GM11168 (cell line): ENCODE data around the gene RUNX1.

Experiments used
- in situ Hi-C: fragments of 300-500 bp; cut with MboI; formaldehyde crosslinking; loops from one replicate; pipeline ENCODE4 v1.12.0; 2022; ENCODE audit warnings: low sequenced_read_pairs; ENCODE audit not compliant: unreplicated experiment

RUNX1 gene

GRCh38 chr21:34844924-34845238, 204.2 kb downstream of the RUNX1 start:
- in situ Hi-C loops, result no loop called here

- in situ Hi-C loops, result no loop called here
Measured at GRCh38 chr21:34844013-34844923, 204.8 kb downstream of the RUNX1 start.

DNA sequence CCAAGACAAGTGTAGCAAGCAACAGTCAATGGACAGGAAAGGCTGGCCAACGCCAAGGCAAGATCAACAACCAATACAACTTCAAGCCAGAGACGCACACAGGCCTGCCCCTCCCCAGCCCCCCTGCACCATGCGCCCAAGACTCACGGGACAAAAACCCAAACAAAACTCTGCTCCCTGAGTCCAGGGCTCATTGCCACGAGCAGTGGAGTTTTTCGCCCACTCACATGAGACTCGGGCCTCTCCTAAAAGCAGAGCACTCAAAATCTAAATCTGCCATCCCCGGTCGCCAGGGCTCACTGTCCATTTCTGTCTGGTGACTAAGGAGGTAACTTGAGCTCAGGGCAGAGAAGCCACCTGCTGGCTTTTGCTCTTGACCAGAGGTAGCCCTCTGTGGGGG, 205.5 kb downstream of the RUNX1 start:
- in situ Hi-C loops, result no loop called here

GRCh38 chr21:34841154-34841553, 207.9 kb downstream of the RUNX1 start:
- in situ Hi-C loops, result no loop called here

GRCh38 chr21:34840693-34841092, 208.4 kb downstream of the RUNX1 start:
- in situ Hi-C loops, result no loop called here

- in situ Hi-C loops, result no loop called here
Measured at GRCh38 chr21:34838956-34839820, 209.9 kb downstream of the RUNX1 start.

GRCh38 chr21:34836933-34837505, 212.1 kb downstream of the RUNX1 start:
- in situ Hi-C loops, result no loop called here

- in situ Hi-C loops, result no loop called here
Measured at GRCh38 chr21:34836103-34836932, 212.8 kb downstream of the RUNX1 start.

GRCh38 chr21:34835526-34835925, 213.6 kb downstream of the RUNX1 start:
- in situ Hi-C loops, result no loop called here

- in situ Hi-C loops, result no loop called here
Measured at GRCh38 chr21:34834852-34835501, 214.1 kb downstream of the RUNX1 start.

GRCh38 chr21:34834290-34834689, 214.8 kb downstream of the RUNX1 start:
- in situ Hi-C loops, result no loop called here

DNA sequence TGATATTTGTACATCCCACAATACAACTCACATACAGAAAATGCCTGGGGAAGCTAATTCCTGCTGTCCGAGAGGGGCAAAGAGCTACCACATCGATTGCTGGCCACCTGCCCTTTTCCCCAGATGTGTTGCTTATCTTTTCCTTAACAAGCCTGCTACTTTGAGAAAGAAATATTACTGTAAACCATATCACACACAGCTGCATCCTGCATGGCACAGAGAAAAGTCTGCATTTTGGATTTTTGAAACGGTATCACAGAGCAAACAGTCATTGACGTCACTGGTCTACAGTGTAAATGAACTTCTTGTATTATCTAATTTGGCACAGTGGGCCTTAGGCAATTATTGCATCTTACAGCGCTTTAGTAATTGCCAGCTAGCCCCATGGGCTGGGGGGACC, 215.6 kb downstream of the RUNX1 start:
- in situ Hi-C loops, result no loop called here

DNA sequence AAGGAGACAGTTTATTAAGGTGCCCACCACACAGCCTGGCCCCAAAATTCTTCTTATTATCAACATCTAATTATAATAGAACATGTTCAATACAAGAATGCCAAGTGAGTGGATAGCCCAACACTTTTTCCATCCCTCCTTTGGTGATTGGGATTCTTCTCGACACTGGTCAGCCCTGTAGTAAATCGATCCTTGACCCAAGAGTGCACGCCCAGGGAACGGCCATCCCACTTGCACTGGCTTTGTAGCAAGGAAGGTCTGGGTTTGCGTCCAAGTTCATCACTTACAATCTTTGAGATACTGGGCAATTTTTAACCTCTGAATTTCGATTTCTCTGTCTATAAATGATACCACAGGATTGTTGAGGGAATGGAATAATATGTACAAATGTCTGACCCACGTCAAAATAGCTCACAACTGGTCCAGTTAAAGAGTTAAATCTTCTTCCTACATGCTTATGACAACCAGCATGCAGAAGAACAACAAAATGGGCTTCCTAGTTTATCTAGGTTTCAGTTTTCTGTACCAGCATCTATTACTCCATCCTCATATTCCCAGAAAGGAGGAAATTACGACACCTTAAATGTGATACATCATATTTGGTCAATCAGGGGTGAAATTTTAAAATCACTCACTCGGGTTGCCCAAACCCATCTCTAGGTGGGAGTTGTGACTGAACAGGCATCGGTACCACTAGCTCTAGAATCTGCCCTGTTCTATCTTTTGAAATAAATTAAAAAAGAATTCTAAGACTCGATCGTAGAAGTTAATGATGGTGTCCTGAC, 218.5 kb downstream of the RUNX1 start:
- in situ Hi-C loops, result no loop called here

GRCh38 chr21:34827445-34828235, 221.5 kb downstream of the RUNX1 start:
- in situ Hi-C loops, result no loop called here

- in situ Hi-C loops, result no loop called here
Measured at GRCh38 chr21:34826836-34827235, 222.3 kb downstream of the RUNX1 start.

- in situ Hi-C loops, result no loop called here
Measured at GRCh38 chr21:34825948-34826548, 223.1 kb downstream of the RUNX1 start.

DNA sequence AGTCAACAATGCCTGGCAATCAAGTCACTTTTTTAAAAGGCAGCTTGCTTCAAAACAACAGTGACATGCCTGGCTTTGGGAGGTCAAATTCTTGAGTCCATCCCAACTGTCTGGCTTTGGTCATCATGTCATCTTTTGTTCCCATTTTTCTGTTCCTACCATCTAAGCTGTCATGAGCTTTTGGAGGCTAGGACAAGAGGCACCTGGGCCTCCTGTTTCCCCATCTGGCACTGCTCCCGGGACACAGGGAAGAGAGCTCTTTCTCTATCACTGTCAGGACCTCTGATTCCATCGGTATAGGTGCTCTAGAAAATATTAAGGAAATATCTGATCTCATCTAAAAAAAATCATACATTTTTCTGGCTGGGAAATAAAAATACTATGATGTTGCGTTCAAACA, 224.0 kb downstream of the RUNX1 start:
- in situ Hi-C loops, result no loop called here

GRCh38 chr21:34824314-34824713, 224.8 kb downstream of the RUNX1 start:
- in situ Hi-C loops, result no loop called here
